ENCODE data around the gene MAST4. TPM values are rescaled to one million over a fixed set of nuclear protein-coding genes. Genes with fewer than 3 reads are reported as not detected.

MAST4 gene
- total and polyA plus RNA-seq, 2 experiments from 2014 or later, result 4.2 to 6.0 TPM

DNA sequence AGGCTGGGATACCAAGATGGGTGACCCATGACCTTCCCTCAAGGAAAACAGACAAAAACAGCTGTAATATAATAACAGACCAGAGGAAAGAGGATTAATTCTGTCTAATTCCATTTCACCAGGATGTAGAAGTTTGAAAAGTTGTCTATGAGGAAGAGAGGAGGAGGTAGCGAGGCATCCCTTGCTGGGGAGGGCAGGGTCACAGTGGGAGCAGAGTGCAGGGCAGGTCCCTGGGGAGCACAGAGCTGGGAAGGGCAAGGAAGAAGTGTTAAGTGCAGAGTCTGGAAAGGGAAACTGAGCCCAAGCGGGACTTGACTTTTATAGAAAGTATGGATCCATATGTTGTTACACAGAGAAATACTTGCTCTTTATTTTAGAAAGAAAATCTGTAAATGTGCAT, 389.8 kb downstream of the MAST4 start:
- H3K9ac ChIP-seq, result no peak overlapping the region
- no peaks in the 10 kb centered on the region for H3K27me3 ChIP-seq (replicated peaks; ENCODE audit: insufficient read depth)
- no peaks in the 10 kb centered on the region for H3K9me3 ChIP-seq (ENCODE audit: low read depth)
- H3K79me2 ChIP-seq (ENCODE audit: insufficient read depth), result no peaks in the 10 kb centered on the region
- no peaks in the 10 kb centered on the region for H3K9me2 ChIP-seq (ENCODE audit: insufficient read depth)
- 94 to 96% methylated on average over 2 of the region's 2 CpGs for WGBS, 2 experiments (ENCODE audit: low coverage in 1 of 2, low lambda C conversion rate in 2 of 2, missing lambda C conversion rate in 2 of 2)
- TF ChIP-seq EZH2 (IDR thresholded peaks at IDR 0.05; ENCODE audit: insufficient read depth, poor library complexity, severe bottlenecking) (no peak), EZH2phosphoT487 (IDR thresholded peaks at IDR 0.05; ENCODE audit: insufficient read depth, low read depth) (no peak)
- no peaks in the 10 kb centered on the region for H3K36me3 ChIP-seq (ENCODE audit: low read depth)
- no peaks in the 10 kb centered on the region for H3F3A ChIP-seq (ENCODE audit: insufficient read depth)
- no peak overlapping the region for H3K4me2 ChIP-seq (ENCODE audit: unreplicated experiment)
- no peaks in the 10 kb centered on the region for H4K20me1 ChIP-seq (ENCODE audit: insufficient read depth)
- H3K4me1 ChIP-seq (ENCODE audit: insufficient read depth), result peaks cover 17% of the 10 kb centered on the region; the same call in 1 of the 2 replicates
- no peak overlapping the region for H2AFZ ChIP-seq
- no peak for DNase-seq
- in situ Hi-C loops (cut with MboI), result no loop called here
- no peak overlapping the region for H3K4me3 ChIP-seq
- H3K27ac ChIP-seq, result no peak overlapping the region

DNA sequence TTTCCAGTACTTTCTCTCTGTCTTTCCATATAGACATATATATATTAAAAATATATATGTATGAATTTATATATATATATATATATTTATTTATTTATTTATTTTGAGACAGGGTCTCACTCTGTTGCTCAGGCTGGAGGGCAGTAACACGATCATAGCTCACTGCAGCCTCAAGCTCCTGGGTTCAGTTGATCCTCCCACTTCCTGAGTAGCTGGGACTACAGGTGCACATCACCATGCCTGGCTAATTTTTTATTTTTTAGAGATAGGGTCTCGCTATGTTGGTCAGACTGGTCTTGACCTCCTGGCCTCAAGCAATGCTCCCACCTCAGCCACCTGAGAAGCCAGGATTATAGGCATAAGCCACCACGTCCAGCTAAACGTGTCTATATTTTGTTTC, 390.3 kb downstream of the MAST4 start:
- Histone ChIP-seq H3K4me2 (ENCODE audit: unreplicated experiment) (no peak overlapping the region), H3K9me2 (ENCODE audit: insufficient read depth) (no peaks in the 10 kb centered on the region), H3K9ac (no peak overlapping the region), H3F3A (ENCODE audit: insufficient read depth) (no peaks in the 10 kb centered on the region), H3K36me3 (ENCODE audit: low read depth) (no peaks in the 10 kb centered on the region), H2AFZ (no peak overlapping the region), H3K9me3 (ENCODE audit: low read depth) (no peaks in the 10 kb centered on the region), H4K20me1 (ENCODE audit: insufficient read depth) (no peaks in the 10 kb centered on the region), H3K27me3 (replicated peaks; ENCODE audit: insufficient read depth) (no peaks in the 10 kb centered on the region), H3K79me2 (ENCODE audit: insufficient read depth) (no peaks in the 10 kb centered on the region), H3K4me3 (no peak overlapping the region), H3K27ac (no peak overlapping the region), H3K4me1 (ENCODE audit: insufficient read depth) (peaks cover 17% of the 10 kb centered on the region; the same call in 1 of the 2 replicates)
- in situ Hi-C loops (cut with MboI), result no loop called here
- 82 to 88% methylated on average over 4 of the region's 4 CpGs for WGBS, 2 experiments (ENCODE audit: low coverage in 1 of 2, low lambda C conversion rate in 2 of 2, missing lambda C conversion rate in 2 of 2)
- no peak for DNase-seq
- TF ChIP-seq EZH2 (IDR thresholded peaks at IDR 0.05; ENCODE audit: insufficient read depth, poor library complexity, severe bottlenecking) (no peak), EZH2phosphoT487 (IDR thresholded peaks at IDR 0.05; ENCODE audit: insufficient read depth, low read depth) (no peak)

DNA sequence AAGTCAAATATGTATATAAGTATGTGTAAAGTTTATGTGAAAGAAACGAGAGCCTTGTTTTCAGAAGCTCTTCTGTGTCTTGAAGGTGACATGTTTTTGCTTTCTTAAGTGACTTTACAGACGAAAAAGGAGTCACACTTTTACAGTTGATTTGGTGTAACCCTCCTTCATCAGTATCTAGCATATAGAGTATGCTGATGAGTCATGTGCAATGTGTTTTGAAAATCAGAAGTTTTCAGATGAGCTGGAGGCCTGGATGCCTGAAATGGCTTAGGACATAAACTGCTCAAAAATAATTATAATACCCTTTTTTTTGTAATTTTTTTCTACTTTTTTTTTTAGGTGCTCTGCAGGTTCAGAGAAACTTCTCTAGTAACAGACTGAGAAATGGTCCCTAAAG, 390.9 kb downstream of the MAST4 start:
- Histone ChIP-seq H3K79me2 (ENCODE audit: insufficient read depth) (no peaks in the 10 kb centered on the region), H3K9me3 (ENCODE audit: low read depth) (no peaks in the 10 kb centered on the region), H3K9ac (no peak overlapping the region), H3K9me2 (ENCODE audit: insufficient read depth) (no peaks in the 10 kb centered on the region), H3K4me1 (ENCODE audit: insufficient read depth) (peaks cover 17% of the 10 kb centered on the region; the same call in 1 of the 2 replicates), H4K20me1 (ENCODE audit: insufficient read depth) (no peaks in the 10 kb centered on the region), H2AFZ (no peak overlapping the region), H3K27me3 (replicated peaks; ENCODE audit: insufficient read depth) (no peaks in the 10 kb centered on the region), H3K4me2 (ENCODE audit: unreplicated experiment) (no peak overlapping the region), H3K36me3 (ENCODE audit: low read depth) (no peaks in the 10 kb centered on the region), H3F3A (ENCODE audit: insufficient read depth) (no peaks in the 10 kb centered on the region), H3K4me3 (no peak overlapping the region), H3K27ac (no peak overlapping the region)
- in situ Hi-C loops (cut with MboI), result no loop called here
- TF ChIP-seq EZH2 (IDR thresholded peaks at IDR 0.05; ENCODE audit: insufficient read depth, poor library complexity, severe bottlenecking), result no peak
- TF ChIP-seq EZH2phosphoT487 (IDR thresholded peaks at IDR 0.05; ENCODE audit: insufficient read depth, low read depth), result no peak
- WGBS, 2 experiments (ENCODE audit: low coverage in 1 of 2, low lambda C conversion rate in 2 of 2, missing lambda C conversion rate in 2 of 2), result 80% methylated on average over 2 of the region's 2 CpGs
- peak; percentile 69 for DNase-seq

DNA sequence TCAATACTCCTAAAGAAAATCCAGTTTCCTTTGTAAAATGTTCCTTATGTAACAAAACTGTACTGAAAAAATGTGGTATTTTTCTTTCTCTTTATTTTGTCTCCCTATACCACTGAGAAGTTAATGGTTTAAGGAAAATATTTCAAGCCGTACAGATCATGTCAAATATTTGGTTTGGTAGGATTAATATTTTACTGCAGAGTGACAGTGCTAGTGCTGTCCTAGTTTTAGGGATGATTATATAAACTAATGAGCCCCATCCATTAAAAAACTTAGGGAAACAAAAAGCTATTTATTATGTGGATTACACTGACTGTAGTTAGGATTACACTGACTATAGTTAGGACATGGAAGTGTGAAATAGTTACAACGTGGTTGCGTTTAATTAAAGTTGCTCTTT, 391.3 kb downstream of the MAST4 start:
- in situ Hi-C loops (cut with MboI), result no loop called here
- Histone ChIP-seq H3K79me2 (ENCODE audit: insufficient read depth) (no peaks in the 10 kb centered on the region), H3F3A (ENCODE audit: insufficient read depth) (no peaks in the 10 kb centered on the region), H4K20me1 (ENCODE audit: insufficient read depth) (no peaks in the 10 kb centered on the region), H2AFZ (no peak overlapping the region), H3K27ac (no peak overlapping the region), H3K9me3 (ENCODE audit: low read depth) (no peaks in the 10 kb centered on the region), H3K4me2 (ENCODE audit: unreplicated experiment) (no peak overlapping the region), H3K36me3 (ENCODE audit: low read depth) (no peaks in the 10 kb centered on the region), H3K27me3 (replicated peaks; ENCODE audit: insufficient read depth) (no peaks in the 10 kb centered on the region), H3K9ac (no peak overlapping the region), H3K4me3 (no peak overlapping the region), H3K4me1 (ENCODE audit: insufficient read depth) (peaks cover 17% of the 10 kb centered on the region; the same call in 1 of the 2 replicates), H3K9me2 (ENCODE audit: insufficient read depth) (no peaks in the 10 kb centered on the region)
- DNase-seq, result no peak
- no peak for TF ChIP-seq EZH2phosphoT487 (IDR thresholded peaks at IDR 0.05; ENCODE audit: insufficient read depth, low read depth)
- TF ChIP-seq EZH2 (IDR thresholded peaks at IDR 0.05; ENCODE audit: insufficient read depth, poor library complexity, severe bottlenecking), result no peak
- 75 to 78% methylated on average over 3 of the region's 3 CpGs for WGBS, 2 experiments (ENCODE audit: low coverage in 1 of 2, low lambda C conversion rate in 2 of 2, missing lambda C conversion rate in 2 of 2)
